Central memory CD8-positive, alpha-beta T cell (primary cell): Measurements from ENCODE around the gene AEBP2.

ENCODE experiments used
- ATAC-seq: fragments of 150-1000 bp; cut with Tn5 transposase; replicated peaks from 2 replicates; pipeline ENCODE4 v1.10.0; 2022; ENCODE audit warnings: mild to moderate bottlenecking, moderate FRiP score, moderate number of reproducible peaks; ENCODE audit not compliant: poor library complexity, severe bottlenecking; ENCODE audit errors: extremely low read depth
- DNase-seq, 2 donors: peaks; one replicate each; pipeline ENCODE4 v3.0.0; 2021; ENCODE audit warnings: low spot score in 2 of 2
- H3K27ac Mint-ChIP-seq: one replicate; pipeline ENCODE4 v1.8.0; 2022; ENCODE audit warnings: low read depth, mild to moderate bottlenecking, moderate library complexity, mixed read lengths
- H3K27me3 Mint-ChIP-seq: one replicate; pipeline ENCODE4 v1.8.0; 2022; ENCODE audit warnings: mixed read lengths
- H3K36me3 Mint-ChIP-seq: one replicate; pipeline ENCODE4 v1.8.0; 2022; ENCODE audit warnings: mild to moderate bottlenecking, moderate library complexity, mixed read lengths; ENCODE audit not compliant: insufficient read depth
- H3K4me1 Mint-ChIP-seq: one replicate; pipeline ENCODE4 v1.8.0; 2022; ENCODE audit warnings: mixed read lengths
- H3K4me3 Mint-ChIP-seq: one replicate; pipeline ENCODE4 v1.8.0; 2022; ENCODE audit warnings: mild to moderate bottlenecking, moderate library complexity, mixed read lengths
- H3K9me3 Mint-ChIP-seq: one replicate; pipeline ENCODE4 v1.8.0; 2022; ENCODE audit warnings: mixed read lengths

The AEBP2 gene

DNA sequence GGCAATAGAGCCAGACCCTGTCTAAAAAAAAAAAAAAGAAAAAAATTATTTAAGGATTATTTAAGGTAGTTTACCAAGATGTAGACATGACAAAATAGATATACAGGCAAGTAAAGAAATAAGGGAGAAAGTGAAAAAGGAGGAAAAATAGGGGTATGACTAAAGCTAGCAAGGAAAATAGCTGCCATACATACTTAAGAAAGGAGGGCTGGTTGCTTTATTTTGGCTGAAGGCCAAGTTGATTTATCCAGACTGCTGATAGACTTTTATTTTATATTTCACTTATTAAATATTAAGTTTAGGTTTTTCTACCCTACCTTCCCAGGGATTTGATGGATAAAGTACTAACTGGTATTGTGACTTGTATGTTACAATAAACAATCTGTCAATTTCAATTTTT, 8.3 kb upstream of the AEBP2 start:
- no peak overlapping the region for H3K27ac Mint-ChIP-seq
- H3K9me3 Mint-ChIP-seq, result no peaks in the 10 kb centered on the region
- DNase-seq (no peak), ATAC-seq (no peak)
- peaks cover 7% of the 10 kb centered on the region for H3K4me1 Mint-ChIP-seq
- no peaks in the 10 kb centered on the region for H3K36me3 Mint-ChIP-seq
- H3K4me3 Mint-ChIP-seq, result no peak overlapping the region
- H3K27me3 Mint-ChIP-seq, result no peaks in the 10 kb centered on the region

DNA sequence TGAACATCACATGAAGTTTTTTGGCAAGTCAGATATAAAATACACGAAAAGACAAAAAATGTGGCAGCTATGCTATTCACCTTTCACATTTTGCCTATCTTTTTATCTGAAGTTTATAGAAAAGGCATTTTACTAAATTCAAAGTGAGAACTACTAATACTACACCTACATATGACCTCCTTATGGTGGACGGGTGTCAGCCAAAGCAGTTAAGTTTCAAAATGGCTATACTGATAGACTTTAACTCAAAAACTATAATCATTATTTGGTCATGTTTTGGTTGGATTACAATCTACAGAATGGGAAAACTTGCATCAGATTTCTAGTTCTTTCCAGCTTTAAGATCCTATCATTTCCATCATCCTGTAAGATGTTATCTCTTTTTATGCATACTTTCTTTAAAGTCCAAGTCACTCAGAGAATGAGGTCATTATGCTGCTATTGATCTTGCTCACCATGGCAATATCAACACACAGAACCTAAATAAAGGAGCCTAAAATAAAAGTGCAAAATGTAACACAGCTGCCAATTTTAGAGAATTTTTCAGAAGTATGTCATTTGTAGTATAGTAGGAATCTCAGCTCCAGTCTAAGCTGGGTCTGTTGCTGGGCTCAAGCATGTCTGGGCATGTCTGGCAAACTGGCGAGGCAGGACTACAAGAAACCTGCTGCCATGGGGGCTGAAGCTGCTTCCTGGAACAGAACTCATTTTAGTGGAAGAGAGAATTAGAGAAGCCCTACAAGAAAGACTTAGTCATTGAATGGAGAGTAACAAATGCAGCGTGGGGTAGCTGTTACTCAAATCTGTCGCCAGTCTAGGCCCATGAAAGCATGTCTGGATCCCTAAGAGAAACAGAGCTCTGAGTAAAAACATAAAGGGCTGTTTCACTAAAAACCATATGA, 7.6 kb upstream of the AEBP2 start:
- H3K9me3 Mint-ChIP-seq, result no peaks in the 10 kb centered on the region
- H3K36me3 Mint-ChIP-seq, result no peaks in the 10 kb centered on the region
- DNase-seq (no peak), ATAC-seq (no peak)
- peak overlapping the region; percentile 35 for H3K27ac Mint-ChIP-seq
- H3K4me3 Mint-ChIP-seq, result no peak overlapping the region
- H3K27me3 Mint-ChIP-seq, result no peaks in the 10 kb centered on the region
- H3K4me1 Mint-ChIP-seq, result peaks cover 7% of the 10 kb centered on the region

DNA sequence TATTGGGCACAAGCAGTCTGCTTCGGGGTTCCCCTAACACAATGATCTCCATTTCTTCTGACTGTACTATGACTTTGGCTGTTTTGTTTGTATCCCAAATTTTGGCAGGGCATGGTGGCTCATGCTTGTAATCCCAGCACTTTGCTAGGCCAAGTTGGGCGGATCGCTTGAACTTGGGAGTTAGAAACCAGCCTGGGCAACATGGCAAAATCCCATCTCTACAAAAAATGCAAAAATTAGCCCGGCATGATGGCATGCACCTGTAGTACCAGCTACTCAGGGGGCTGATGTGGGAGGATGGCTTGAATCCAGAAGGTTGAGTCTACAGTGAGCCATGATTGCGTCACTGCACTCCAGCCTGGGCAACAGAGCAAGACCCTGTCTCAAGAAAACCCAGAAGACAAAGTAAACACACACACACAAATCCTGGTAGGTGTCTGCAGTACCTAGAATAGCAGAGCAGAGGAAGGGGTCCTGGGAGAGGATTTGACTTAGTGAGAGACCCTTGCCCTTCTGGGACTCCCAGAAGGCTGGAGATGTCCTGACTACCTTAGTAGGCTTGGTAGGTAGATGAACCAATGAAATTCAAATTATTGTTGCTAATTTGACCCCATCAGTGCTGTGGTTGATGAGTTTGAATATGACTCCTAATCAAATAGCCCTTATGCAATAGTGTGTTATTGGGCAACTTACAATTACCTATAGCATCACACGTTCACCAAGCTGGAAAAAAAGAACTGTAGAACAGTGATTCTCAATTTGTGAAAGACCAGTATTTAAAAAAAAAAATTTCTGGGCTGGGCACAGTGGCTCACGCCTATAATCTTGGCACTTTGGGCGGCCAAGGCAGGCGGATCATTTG, 6.8 kb upstream of the AEBP2 start:
- Mint-ChIP-seq H3K36me3 (no peaks in the 10 kb centered on the region), H3K27ac (no peak overlapping the region), H3K9me3 (no peaks in the 10 kb centered on the region), H3K4me1 (peaks cover 7% of the 10 kb centered on the region), H3K27me3 (no peaks in the 10 kb centered on the region), H3K4me3 (no peak overlapping the region)
- ATAC-seq (no peak), DNase-seq (no peak)

DNA sequence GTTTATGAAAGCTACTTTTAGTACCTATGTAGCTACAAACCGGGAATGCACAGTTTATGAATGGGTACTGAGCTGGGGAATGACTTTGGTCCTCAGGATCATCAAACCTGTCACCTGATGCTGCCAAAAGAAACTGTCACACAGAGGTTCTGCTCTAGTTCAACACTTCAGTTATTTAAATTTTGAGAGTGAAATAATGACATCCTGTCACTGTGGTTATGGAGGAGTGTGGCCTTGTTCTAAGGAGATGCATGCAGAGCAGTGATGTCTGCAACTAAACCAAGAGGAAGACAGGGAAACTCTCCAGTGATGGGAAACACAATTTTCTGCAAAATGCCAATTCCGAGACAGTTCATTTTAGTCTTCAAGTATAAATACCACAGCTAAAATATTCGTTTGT, 4.8 kb upstream of the AEBP2 start:
- Mint-ChIP-seq H3K4me1 (peaks cover 7% of the 10 kb centered on the region), H3K27ac (no peak overlapping the region)
- DNase-seq, result no peak

DNA sequence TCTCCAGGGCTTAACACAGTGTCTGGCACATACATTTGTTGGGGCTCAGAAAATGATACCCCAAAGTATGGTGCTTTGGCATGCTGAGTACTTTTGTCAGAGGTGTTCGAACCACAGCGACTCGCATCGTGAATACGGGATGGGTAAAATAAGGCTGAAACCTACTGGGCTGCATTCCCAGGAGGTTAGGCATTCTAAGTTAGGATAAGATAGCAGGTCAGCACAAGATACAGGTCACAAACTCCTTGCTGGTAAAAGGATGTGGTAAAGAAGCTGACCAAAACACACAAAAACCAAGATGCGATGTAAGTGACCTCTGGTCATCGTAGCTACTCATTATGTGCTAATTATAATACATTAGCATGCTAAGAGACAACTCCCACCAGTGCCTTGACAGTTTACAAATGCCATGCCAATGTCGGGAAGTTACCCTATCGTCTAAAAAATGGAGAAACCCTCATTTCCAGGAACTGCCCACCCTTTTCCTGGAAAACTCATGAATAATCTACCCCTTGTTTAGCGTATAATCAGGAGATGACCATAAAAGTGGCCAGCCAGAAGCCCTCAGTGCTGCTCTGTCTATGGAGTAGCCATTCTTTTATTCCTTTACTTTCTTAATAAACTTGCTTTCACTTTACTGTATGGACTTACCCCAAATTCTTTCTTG, 3.3 kb upstream of the AEBP2 start:
- ATAC-seq (no peak), DNase-seq (no peak)
- no peaks in the 10 kb centered on the region for H3K9me3 Mint-ChIP-seq
- peaks cover 15% of the 10 kb centered on the region for H3K36me3 Mint-ChIP-seq
- no peak overlapping the region for H3K4me3 Mint-ChIP-seq
- no peak overlapping the region for H3K27ac Mint-ChIP-seq
- peaks cover 12% of the 10 kb centered on the region for H3K4me1 Mint-ChIP-seq
- H3K27me3 Mint-ChIP-seq, result no peaks in the 10 kb centered on the region

More for the DNA sequence above, 4.8 kb upstream of the AEBP2 start:
- no peak for ATAC-seq
- no peaks in the 10 kb centered on the region for H3K9me3 Mint-ChIP-seq
- no peaks in the 10 kb centered on the region for H3K27me3 Mint-ChIP-seq
- peaks cover 3% of the 10 kb centered on the region for H3K36me3 Mint-ChIP-seq
- no peak overlapping the region for H3K4me3 Mint-ChIP-seq

DNA sequence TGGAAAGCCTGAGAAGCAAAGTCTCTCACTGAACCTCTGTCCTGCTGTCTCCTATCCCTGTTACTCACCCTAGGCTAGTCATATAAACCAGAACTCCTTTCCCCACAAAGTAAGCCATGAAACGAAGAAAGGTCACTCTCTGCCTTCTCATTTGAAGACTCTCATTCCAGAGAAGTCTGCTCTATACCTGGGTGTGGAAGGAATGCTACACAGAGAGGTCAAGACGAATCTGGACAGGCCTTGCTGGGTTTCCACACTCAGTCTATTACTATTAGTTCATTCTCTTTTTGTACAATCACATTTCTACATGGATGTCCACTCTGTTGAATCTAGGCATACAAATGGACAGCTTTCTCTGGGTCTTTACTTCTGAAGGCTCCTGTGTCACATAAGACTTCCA, 2.4 kb upstream of the AEBP2 start:
- ATAC-seq (no peak), DNase-seq (no peak)
- H3K9me3 Mint-ChIP-seq, result no peaks in the 10 kb centered on the region
- peaks cover 16% of the 10 kb centered on the region for H3K4me1 Mint-ChIP-seq
- H3K27me3 Mint-ChIP-seq, result no peaks in the 10 kb centered on the region
- H3K36me3 Mint-ChIP-seq, result peaks cover 15% of the 10 kb centered on the region
- no peak overlapping the region for H3K27ac Mint-ChIP-seq
- no peak overlapping the region for H3K4me3 Mint-ChIP-seq

DNA sequence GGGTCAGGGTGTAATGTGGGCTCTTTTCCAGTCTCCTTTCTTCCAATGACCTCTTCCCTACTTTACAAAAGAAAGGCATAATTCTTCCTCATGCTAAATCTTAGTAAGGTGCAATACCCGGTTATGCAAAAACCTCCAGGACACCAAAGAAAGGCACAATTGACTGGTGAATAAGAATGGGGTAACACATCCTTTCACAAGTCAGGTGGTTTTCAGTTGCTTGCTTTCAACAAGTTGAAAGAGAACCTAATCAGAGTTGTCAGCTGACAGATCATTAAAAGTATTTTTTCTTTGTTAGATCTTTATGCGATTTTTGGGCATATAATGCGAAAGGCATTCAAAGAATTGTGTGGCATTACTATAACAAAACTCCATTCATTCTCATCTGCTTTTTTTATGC, 1.3 kb upstream of the AEBP2 start:
- peaks cover 19% of the 10 kb centered on the region for H3K4me1 Mint-ChIP-seq

DNA sequence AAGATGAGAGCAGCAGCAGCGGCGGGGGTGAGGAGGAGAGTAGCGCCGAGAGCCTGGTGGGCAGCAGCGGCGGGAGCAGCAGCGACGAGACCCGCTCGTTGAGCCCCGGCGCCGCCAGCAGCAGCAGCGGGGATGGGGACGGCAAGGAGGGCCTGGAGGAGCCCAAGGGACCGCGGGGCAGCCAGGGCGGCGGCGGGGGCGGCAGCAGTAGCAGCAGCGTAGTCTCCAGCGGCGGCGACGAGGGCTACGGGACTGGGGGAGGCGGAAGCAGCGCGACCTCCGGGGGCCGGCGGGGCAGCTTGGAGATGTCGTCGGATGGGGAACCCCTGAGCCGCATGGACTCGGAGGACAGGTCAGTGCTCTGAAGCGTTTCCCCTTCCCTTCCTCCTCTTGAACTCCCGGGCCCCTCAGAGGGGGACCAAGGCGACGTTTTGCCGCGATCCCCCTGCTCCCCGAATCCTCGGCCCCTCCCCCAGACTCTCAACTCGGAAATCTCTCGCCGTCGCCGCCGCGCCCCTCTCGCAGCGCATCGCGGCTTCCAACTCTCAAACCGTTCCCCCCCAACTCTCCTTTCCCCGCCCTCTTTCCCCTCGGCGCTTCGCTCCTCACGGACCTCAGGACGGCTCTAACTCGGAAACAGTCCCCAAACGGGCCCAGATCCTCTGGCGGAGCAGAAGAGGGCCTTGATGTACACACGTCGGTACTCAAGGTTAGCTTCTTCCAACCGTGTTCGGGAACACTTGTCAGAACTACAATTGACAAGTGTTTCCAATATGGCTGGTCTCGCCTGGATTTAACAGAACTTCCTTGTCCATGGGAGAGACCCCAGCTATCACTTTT, 947 bp downstream of the AEBP2 start:
- Mint-ChIP-seq H3K4me1 (peaks cover 33% of the 10 kb centered on the region), H3K27ac (peak overlapping the region; percentile 99)
- peak; percentile 33 to 35 for DNase-seq

More for the DNA sequence above, 1.3 kb upstream of the AEBP2 start:
- no peak for DNase-seq
- Mint-ChIP-seq H3K9me3 (no peaks in the 10 kb centered on the region), H3K36me3 (peaks cover 18% of the 10 kb centered on the region), H3K27ac (no peak overlapping the region), H3K27me3 (no peaks in the 10 kb centered on the region), H3K4me3 (no peak overlapping the region)
- ATAC-seq, result no peak

DNA sequence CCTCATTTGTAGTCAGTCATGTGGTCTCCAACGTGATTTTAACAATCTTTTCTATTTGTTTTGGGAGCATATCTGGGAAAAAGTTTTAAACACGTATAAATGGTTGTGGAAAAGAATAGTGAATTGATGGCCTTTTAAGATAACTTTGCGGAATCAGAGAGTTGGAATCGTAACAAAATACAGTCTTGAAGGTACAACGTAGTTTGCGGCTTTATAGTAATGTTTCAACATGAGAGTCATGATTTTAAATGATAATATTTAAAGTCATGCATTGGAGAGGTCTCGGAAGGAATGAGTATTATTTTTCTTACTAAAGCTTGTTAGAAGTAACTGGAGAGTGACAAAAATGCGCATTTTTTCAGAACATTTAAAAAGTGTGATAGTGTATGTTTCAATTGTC, 1.6 kb downstream of the AEBP2 start:
- DNase-seq, result no peak
- peaks cover 28% of the 10 kb centered on the region for H3K36me3 Mint-ChIP-seq

More for the DNA sequence above, 947 bp downstream of the AEBP2 start:
- H3K27me3 Mint-ChIP-seq, result no peaks in the 10 kb centered on the region
- H3K4me3 Mint-ChIP-seq, result peak overlapping the region; percentile 100
- peaks cover 25% of the 10 kb centered on the region for H3K36me3 Mint-ChIP-seq
- no peaks in the 10 kb centered on the region for H3K9me3 Mint-ChIP-seq
- ATAC-seq, result peak; percentile 22

DNA sequence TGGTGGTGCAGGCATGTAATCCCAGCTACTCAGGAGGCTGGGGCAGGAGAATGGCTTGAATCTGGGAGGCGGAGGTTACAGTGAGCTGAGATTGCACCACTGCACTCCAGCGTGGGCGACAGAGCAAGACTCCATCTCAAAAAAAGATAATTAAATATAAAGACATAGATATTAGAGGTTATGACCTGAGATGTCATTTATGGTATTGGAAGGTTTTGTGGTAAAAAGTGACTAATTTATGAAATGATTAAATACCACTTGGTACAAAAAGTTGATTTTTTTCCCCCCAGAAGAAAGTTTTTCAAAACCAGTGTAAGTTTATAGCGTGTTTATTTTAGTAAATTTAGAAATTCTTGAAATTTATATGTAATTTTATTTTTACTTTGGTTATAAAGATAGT, 4.3 kb downstream of the AEBP2 start:
- Mint-ChIP-seq H3K27ac (no peak overlapping the region), H3K36me3 (peaks cover 35% of the 10 kb centered on the region), H3K27me3 (no peaks in the 10 kb centered on the region), H3K4me3 (peak overlapping the region; percentile 7), H3K4me1 (peaks cover 55% of the 10 kb centered on the region), H3K9me3 (no peaks in the 10 kb centered on the region)
- DNase-seq (no peak), ATAC-seq (no peak)

More for the DNA sequence above, 1.6 kb downstream of the AEBP2 start:
- Mint-ChIP-seq H3K9me3 (no peaks in the 10 kb centered on the region), H3K4me1 (peaks cover 37% of the 10 kb centered on the region), H3K4me3 (peak overlapping the region; percentile 100), H3K27me3 (no peaks in the 10 kb centered on the region), H3K27ac (peak overlapping the region; percentile 99)
- no peak for ATAC-seq

DNA sequence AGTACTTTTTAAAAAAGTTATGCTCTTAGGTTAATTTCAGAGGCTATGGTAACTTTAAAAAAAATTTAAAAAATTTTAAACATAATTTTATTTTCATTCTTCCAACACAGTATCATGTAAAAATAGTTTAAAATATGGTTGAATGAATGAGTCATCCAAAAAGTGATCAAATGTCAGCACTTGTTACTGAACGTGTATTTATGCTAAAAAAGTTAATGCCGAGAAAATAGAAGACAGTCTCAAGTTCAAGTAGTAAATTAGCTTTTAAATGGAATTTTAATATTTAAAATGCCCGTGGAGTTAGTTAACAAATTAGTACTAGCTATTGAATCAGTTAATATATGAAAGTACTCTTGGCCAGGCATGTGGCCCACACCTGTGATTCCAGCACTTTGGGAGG, 4.8 kb downstream of the AEBP2 start:
- no peaks in the 10 kb centered on the region for H3K27me3 Mint-ChIP-seq
- ATAC-seq, result no peak
- peak overlapping the region; percentile 59 for H3K27ac Mint-ChIP-seq
- H3K4me1 Mint-ChIP-seq, result peaks cover 57% of the 10 kb centered on the region
- no peaks in the 10 kb centered on the region for H3K9me3 Mint-ChIP-seq
- peaks cover 35% of the 10 kb centered on the region for H3K36me3 Mint-ChIP-seq
- no peak for DNase-seq
- H3K4me3 Mint-ChIP-seq, result peak overlapping the region; percentile 45

DNA sequence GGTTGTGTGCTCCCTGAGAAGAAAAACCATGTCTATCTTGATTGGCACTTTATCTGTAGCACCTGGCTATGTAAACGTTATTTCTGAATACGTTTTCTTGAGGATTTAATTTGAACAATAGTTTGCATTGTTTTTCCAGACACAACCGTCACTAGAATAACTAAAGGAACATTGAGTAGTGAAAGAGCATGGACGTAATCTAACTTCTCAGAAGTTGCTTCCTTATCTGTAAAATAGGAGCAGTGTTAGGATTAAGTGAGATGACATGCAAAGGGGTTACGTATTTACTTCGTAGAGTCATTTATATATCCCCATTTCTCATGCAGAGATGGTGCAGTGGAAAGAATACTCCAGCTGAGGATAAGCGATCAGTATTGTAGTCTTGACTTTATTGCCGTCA, 8.1 kb downstream of the AEBP2 start:
- Mint-ChIP-seq H3K36me3 (peaks cover 16% of the 10 kb centered on the region), H3K27ac (no peak overlapping the region)

More for the DNA sequence above, 8.1 kb downstream of the AEBP2 start:
- peaks cover 57% of the 10 kb centered on the region for H3K4me1 Mint-ChIP-seq
- DNase-seq, result no peak
- no peaks in the 10 kb centered on the region for H3K9me3 Mint-ChIP-seq
- no peak overlapping the region for H3K4me3 Mint-ChIP-seq
- ATAC-seq, result no peak
- H3K27me3 Mint-ChIP-seq, result no peaks in the 10 kb centered on the region
